HG02678 (cell line): Measurements from ENCODE around the gene AMFR.

Experiments
- ATAC-seq: cut with Tn5 transposase; IDR thresholded peaks from one replicate; pipeline ENCODE4 v1.9.1; 2021; ENCODE audit warnings: mild to moderate bottlenecking, moderate library complexity; ENCODE audit not compliant: unreplicated experiment

The AMFR gene

GRCh38 chr16:56315955-56316354 lies 109.4 kb downstream of the AMFR start:
- no peak for ATAC-seq

GRCh38 chr16:56314244-56314850 lies 111.0 kb downstream of the AMFR start:
- no peak for ATAC-seq

DNA sequence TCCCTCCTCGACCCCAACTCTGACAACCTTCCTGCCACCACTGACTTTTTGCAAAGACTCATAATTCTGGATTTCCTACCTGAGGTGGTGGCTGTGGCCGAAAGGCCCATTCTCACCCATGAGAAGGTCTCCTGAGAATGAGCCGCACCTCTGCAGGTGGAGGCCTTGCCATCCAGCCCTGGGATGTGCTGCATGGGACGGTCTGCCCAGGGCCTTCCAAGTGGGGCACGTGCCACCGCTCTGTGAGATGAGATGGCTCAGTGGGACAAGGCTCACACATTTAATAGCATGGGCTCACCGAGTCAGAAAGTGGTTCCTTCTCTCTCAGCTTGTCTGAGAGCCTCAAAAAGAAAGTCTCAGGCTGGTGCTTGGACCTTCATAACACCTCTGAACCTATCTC lies 112.8 kb downstream of the AMFR start:
- ATAC-seq: no peak

DNA sequence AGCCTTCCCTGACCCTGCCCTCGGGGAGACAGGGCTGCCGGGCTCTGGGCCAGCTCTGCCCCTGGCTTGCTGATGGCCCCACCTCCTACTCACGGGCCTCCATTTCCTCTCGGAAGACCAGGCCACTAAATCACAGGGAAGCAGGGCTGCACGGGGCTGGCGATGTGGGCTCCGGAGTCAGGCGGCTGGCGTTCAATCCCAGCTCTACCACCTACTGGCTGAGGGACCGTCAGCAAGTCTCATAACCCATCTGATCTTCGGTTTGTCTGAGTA lies 113.4 kb downstream of the AMFR start:
- ATAC-seq: no peak
